AG04450 (cell line): Measurements from ENCODE around the gene LAMTOR1. TPM values are rescaled to one million over a fixed set of nuclear protein-coding genes. Genes with fewer than 3 reads are reported as not detected.

Experiments
- CTCF ChIA-PET: fragments of 300-600, 350-600 bp; formaldehyde crosslinking; extraction: SDS; loops from one replicate; lab custom pipeline; 2022; ENCODE audit warnings: antibody characterized with exemption, inconsistent platforms; lab: Charles Lee
- POLR2A ChIA-PET: fragments of 350-600 bp; formaldehyde crosslinking; extraction: SDS; loops from one replicate; lab custom pipeline; 2021; ENCODE audit warnings: antibody characterized with exemption, inconsistent platforms; lab: Yijun Ruan, JAX
- DNase-seq: peaks from one replicate; pipeline ENCODE4 v3.0.0-alpha.2; 2011; ENCODE audit warnings: low read depth, low spot score
- H3K27ac ChIP-seq: one replicate; pipeline ENCODE4 v1.5.1; 2012; ENCODE audit warnings: low read depth, low read length, control low read depth
- H3K27me3 ChIP-seq: one replicate; pipeline ENCODE4 v1.6.0; 2012; ENCODE audit warnings: low read length; ENCODE audit not compliant: control insufficient read depth, insufficient read depth
- H3K4me3 ChIP-seq: 2 replicates; pipeline ENCODE4 v1.5.1; 2011; ENCODE audit warnings: mild to moderate bottlenecking, low read depth, low read length, control low read depth
- H3K9me3 ChIP-seq: 2 replicates; pipeline ENCODE4 v1.5.1; 2012; ENCODE audit warnings: low read length; ENCODE audit not compliant: control insufficient read depth, insufficient read depth
- CTCF ChIP-seq: IDR thresholded peaks from 2 replicates; pipeline ENCODE4 v1.5.1; 2011; ENCODE audit warnings: low read depth, low read length, control low read depth, inconsistent platforms
- polyA plus RNA-seq: library from polyadenylated mRNA; depleted of rRNA; stranded (reverse); fragments of >200 nt; gene quantifications from 2 replicates; pipeline ENCODE4 v1.2.3, GENCODE V29; 2011

Gene LAMTOR1
- polyA plus RNA-seq, 1 experiment, result 89.1 TPM

- TF ChIP-seq CTCF, result no peak
- Histone ChIP-seq H3K9me3 (no peaks in the 10 kb centered on the region), H3K27me3 (no peaks in the 10 kb centered on the region), H3K27ac (no peak overlapping the region), H3K4me3 (no peak overlapping the region)
- ChIA-PET POLR2A (interaction anchor here (1.1 kb wide), 1 partner anchor 27 kb away, joined by 3 read pairs; no protein-coding TSS in a partner anchor), CTCF (interaction anchor here (0.6 to 1.7 kb wide), 4 partner anchors 23 to 113 kb away, joined by 4 to 16 read pairs (median 8); no protein-coding TSS in a partner anchor)
- no peak for DNase-seq
Observed at GRCh38 chr11:72067676-72068075, 35.4 kb downstream of the LAMTOR1 start.

- ChIA-PET CTCF (interaction anchor here (0.6 to 1.7 kb wide), 3 partner anchors 24 to 86 kb away, joined by 6 to 16 read pairs (median 10); no protein-coding TSS in a partner anchor), POLR2A (interaction anchor here (0.9 to 1.1 kb wide), 2 partner anchors 23 to 27 kb away, joined by 3 to 8 read pairs; no protein-coding TSS in a partner anchor)
- TF ChIP-seq CTCF, result no peak
- Histone ChIP-seq H3K27ac (peak overlapping the region; percentile 3), H3K27me3 (no peaks in the 10 kb centered on the region), H3K4me3 (no peak overlapping the region), H3K9me3 (no peaks in the 10 kb centered on the region)
- DNase-seq, result no peak
Observed at GRCh38 chr11:72067266-72067665, 35.8 kb downstream of the LAMTOR1 start.

GRCh38 chr11:72066855-72067254 is 36.2 kb downstream of the LAMTOR1 start:
- peak overlapping the region; percentile 3 for H3K27ac ChIP-seq
- DNase-seq, result no peak
- no peaks in the 10 kb centered on the region for H3K9me3 ChIP-seq
- no peak for TF ChIP-seq CTCF
- ChIA-PET POLR2A (interaction anchor here (0.9 to 1.1 kb wide), 2 partner anchors 23 to 26 kb away, joined by 3 to 8 read pairs; no protein-coding TSS in a partner anchor), CTCF (interaction anchor here (1.3 to 1.7 kb wide), 2 partner anchors 24 to 42 kb away, joined by 6 to 16 read pairs; no protein-coding TSS in a partner anchor)
- H3K27me3 ChIP-seq, result no peaks in the 10 kb centered on the region
- H3K4me3 ChIP-seq, result no peak overlapping the region

- no peaks in the 10 kb centered on the region for H3K27me3 ChIP-seq
- no peak for DNase-seq
- H3K4me3 ChIP-seq, result no peak overlapping the region
- ChIA-PET CTCF (interaction anchor here (1.0 kb wide), 1 partner anchor 37 kb away, joined by 3 read pairs; no protein-coding TSS in a partner anchor), POLR2A (interaction anchor here (0.6 kb wide), 1 partner anchor 51 kb away, joined by 3 read pairs; no protein-coding TSS in a partner anchor)
- no peak for TF ChIP-seq CTCF
- H3K9me3 ChIP-seq, result no peaks in the 10 kb centered on the region
- H3K27ac ChIP-seq, result no peak overlapping the region
Observed at GRCh38 chr11:72061739-72062396, 41.2 kb downstream of the LAMTOR1 start.
